NCI-H1694 (cell line): ENCODE data around the gene SERPIND1.
A peak's percentile ranks its signal among the peaks of the same experiment; 100 is the strongest.
"Not testable (repeated sequence)": the region's sequence is repeated elsewhere in the genome, so short reads cannot be mapped to it uniquely, and the experiment has no call there.

Experiments
- DNase-seq: peaks from one replicate; lab custom pipeline; 2025; lab: John Stamatoyannopoulos, UW

The SERPIND1 gene

GRCh38 chr22:20773793-20774212 lies at the start of gene SERPIND1:
Gene SERPIND1 (plus strand): TSS chr22:20774113. CDS start chr22:20779313, 5,200 bp downstream.
- no peak for DNase-seq

GRCh38 chr22:20724676-20725454 lies 49.0 kb upstream of the SERPIND1 start:
- DNase-seq: no peak

GRCh38 chr22:20725987-20726558 lies 47.8 kb upstream of the SERPIND1 start:
- DNase-seq: no peak

GRCh38 chr22:20727118-20728015 lies 46.5 kb upstream of the SERPIND1 start:
- no peak for DNase-seq

GRCh38 chr22:20728523-20729190 lies 45.3 kb upstream of the SERPIND1 start:
- peak; percentile 51 for DNase-seq

- DNase-seq: no peak
Observed at GRCh38 chr22:20729194-20729593, 44.7 kb upstream of the SERPIND1 start.

- DNase-seq: not testable (repeated sequence)
Observed at GRCh38 chr22:20732431-20732830, 41.5 kb upstream of the SERPIND1 start.

- DNase-seq: not testable (repeated sequence)
Observed at GRCh38 chr22:20735356-20736162, 38.4 kb upstream of the SERPIND1 start.

GRCh38 chr22:20736891-20737290 lies 37.0 kb upstream of the SERPIND1 start:
- DNase-seq: not testable (repeated sequence)

GRCh38 chr22:20738394-20739089 lies 35.4 kb upstream of the SERPIND1 start:
- DNase-seq: no peak

- no peak for DNase-seq
Observed at GRCh38 chr22:20740222-20740951, 33.5 kb upstream of the SERPIND1 start.

GRCh38 chr22:20741008-20741633 lies 32.8 kb upstream of the SERPIND1 start:
- no peak for DNase-seq

GRCh38 chr22:20741634-20742581 lies 32.0 kb upstream of the SERPIND1 start:
- peak; percentile 61 for DNase-seq

- DNase-seq: no peak
Observed at GRCh38 chr22:20742764-20743163, 31.1 kb upstream of the SERPIND1 start.

GRCh38 chr22:20744456-20744855 lies 29.5 kb upstream of the SERPIND1 start:
- no peak for DNase-seq

- DNase-seq: no peak
Observed at GRCh38 chr22:20745119-20745518, 28.8 kb upstream of the SERPIND1 start.

- DNase-seq: no peak
Observed at GRCh38 chr22:20746431-20747189, 27.3 kb upstream of the SERPIND1 start.
